Measurements from ENCODE around the gene PPM1A. TPM values are rescaled to one million over a fixed set of nuclear protein-coding genes. Genes with fewer than 3 reads are reported as not detected.

Gene PPM1A
- total and polyA plus RNA-seq, 7 donors, result 54.0 to 174 (median 129) TPM

GRCh38 chr14:60221457-60221856 lies 27.6 kb upstream of the PPM1A start:
- Histone ChIP-seq H3K4me1 (peaks cover 28% of the 10 kb centered on the region), H3K4me3 (no peak overlapping the region), H3K36me3 (ENCODE audit: insufficient read depth in 1 of 2, low read depth in 1 of 2) (no peaks in the 10 kb centered on the region), H3K27me3 (ENCODE audit: insufficient read depth in 3 of 3, low read length in 2 of 3) (no peaks in the 10 kb centered on the region), H3K27ac (no peak overlapping the region), H3K9me3 (no peaks in the 10 kb centered on the region)
- no peak for TF ChIP-seq CTCF (IDR thresholded peaks at IDR 0.05)
- intact Hi-C loops (cut with DNase I), result no loop called here
- ATAC-seq (no peak), DNase-seq (no peak)

GRCh38 chr14:60222820-60223219 lies 26.2 kb upstream of the PPM1A start:
- no peaks in the 10 kb centered on the region for H3K27me3 ChIP-seq (ENCODE audit: insufficient read depth in 3 of 3, low read length in 2 of 3)
- intact Hi-C loops (cut with DNase I), result no loop called here
- DNase-seq, result peak; percentile 78 to 94
- no peaks in the 10 kb centered on the region for H3K9me3 ChIP-seq
- peaks cover 18% of the 10 kb centered on the region for H3K4me1 ChIP-seq
- WGBS, 3 donors, result 25 to 39% (median 29%) methylated on average over 4 of the region's 4 CpGs
- no peaks in the 10 kb centered on the region for H3K36me3 ChIP-seq (ENCODE audit: insufficient read depth in 1 of 2, low read depth in 1 of 2)
- no peak for TF ChIP-seq CTCF (IDR thresholded peaks at IDR 0.05)
- peak overlapping the region; percentile 24 for H3K4me3 ChIP-seq
- peak overlapping the region; percentile 75 for H3K27ac ChIP-seq
- peak; percentile 97 to 99 (median 98) for ATAC-seq

DNA sequence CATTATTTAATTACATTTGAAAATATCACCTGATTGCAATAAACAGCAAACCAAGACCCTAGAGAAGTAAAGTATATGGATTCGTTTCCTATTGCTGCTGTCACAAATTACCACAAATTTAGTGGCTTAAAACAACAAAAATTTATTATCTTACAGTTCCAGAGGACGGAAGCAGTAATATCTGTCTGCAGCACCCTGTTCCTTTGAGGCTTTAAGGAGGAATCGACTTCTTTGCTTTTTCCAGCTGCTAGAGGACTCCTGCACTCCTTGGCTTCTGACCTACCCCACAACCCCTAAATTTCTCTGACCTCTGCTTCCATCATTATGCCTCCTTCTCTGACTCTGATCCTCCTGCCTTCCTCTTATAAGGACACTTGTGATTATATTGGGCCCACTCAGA lies 23.8 kb upstream of the PPM1A start:
- no peak for TF ChIP-seq CTCF (IDR thresholded peaks at IDR 0.05)

GRCh38 chr14:60226298-60226697 lies 22.7 kb upstream of the PPM1A start:
- 37 to 70% (median 46%) methylated on average over 2 of the region's 2 CpGs for WGBS, 3 donors
- intact Hi-C loops (cut with DNase I), result no loop called here
- no peaks in the 10 kb centered on the region for H3K27me3 ChIP-seq (ENCODE audit: insufficient read depth in 3 of 3, low read length in 2 of 3)
- H3K36me3 ChIP-seq (ENCODE audit: insufficient read depth in 1 of 2, low read depth in 1 of 2), result no peaks in the 10 kb centered on the region
- H3K27ac ChIP-seq, result no peak overlapping the region
- no peak overlapping the region for H3K4me3 ChIP-seq
- H3K9me3 ChIP-seq, result no peaks in the 10 kb centered on the region
- TF ChIP-seq CTCF (IDR thresholded peaks at IDR 0.05), result no peak
- no peak for ATAC-seq
- peaks cover 10% of the 10 kb centered on the region for H3K4me1 ChIP-seq
- no peak for DNase-seq

More for the DNA sequence above, 23.8 kb upstream of the PPM1A start:
- no peaks in the 10 kb centered on the region for H3K27me3 ChIP-seq (ENCODE audit: insufficient read depth in 3 of 3, low read length in 2 of 3)
- ATAC-seq (no peak), DNase-seq (no peak)
- H3K9me3 ChIP-seq, result no peaks in the 10 kb centered on the region
- peaks cover 10% of the 10 kb centered on the region for H3K4me1 ChIP-seq
- intact Hi-C loops (cut with DNase I), result no loop called here
- no peak overlapping the region for H3K27ac ChIP-seq
- no peaks in the 10 kb centered on the region for H3K36me3 ChIP-seq (ENCODE audit: insufficient read depth in 1 of 2, low read depth in 1 of 2)
- WGBS, 3 donors, result 68 to 93% (median 80%) methylated on average over 3 of the region's 3 CpGs
- no peak overlapping the region for H3K4me3 ChIP-seq

DNA sequence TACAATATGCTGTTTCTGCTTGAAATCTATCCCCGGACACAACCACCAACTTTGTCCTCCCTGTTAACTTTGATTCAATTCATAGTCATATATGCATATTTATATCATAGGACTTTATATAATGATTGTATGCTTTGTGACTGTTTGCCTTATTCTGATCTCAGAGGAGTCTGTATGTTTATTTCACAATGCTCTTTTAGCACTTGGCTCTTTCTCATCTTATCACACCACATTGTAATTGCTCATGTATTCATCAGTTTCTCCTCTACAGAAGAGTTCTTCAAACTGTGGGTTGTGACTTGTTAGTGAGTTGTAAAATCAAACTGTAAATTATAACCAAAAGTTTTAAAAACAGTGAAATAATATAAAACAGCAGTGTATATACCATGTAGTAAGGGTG lies 21.7 kb upstream of the PPM1A start:
- H3K4me3 ChIP-seq, result no peak overlapping the region
- H3K27ac ChIP-seq, result no peak overlapping the region
- WGBS, 3 donors, result 94 to 100% (median 97%) methylated on average over 1 of the region's 1 CpG
- no peaks in the 10 kb centered on the region for H3K27me3 ChIP-seq (ENCODE audit: insufficient read depth in 3 of 3, low read length in 2 of 3)
- H3K36me3 ChIP-seq (ENCODE audit: insufficient read depth in 1 of 2, low read depth in 1 of 2), result no peaks in the 10 kb centered on the region
- H3K4me1 ChIP-seq, result peaks cover 4% of the 10 kb centered on the region
- intact Hi-C loops (cut with DNase I), result no loop called here
- DNase-seq, result no peak
- TF ChIP-seq CTCF (IDR thresholded peaks at IDR 0.05), result no peak
- ATAC-seq, result no peak
- H3K9me3 ChIP-seq, result peaks cover 9% of the 10 kb centered on the region

Measured in psoas muscle (tissue), 8 donors.